GM21526 (cell line): ENCODE results near the gene TMEM43.
A peak's percentile ranks its signal among the peaks of the same experiment; 100 is the strongest.

ENCODE experiments used
- ATAC-seq: cut with Tn5 transposase; IDR thresholded peaks from one replicate; pipeline ENCODE4 v1.9.1; 2021; ENCODE audit warnings: moderate library complexity; ENCODE audit not compliant: unreplicated experiment, low FRiP score

TMEM43 gene

GRCh38 chr3:14170531-14171159 lies 45.8 kb downstream of the TMEM43 start:
- ATAC-seq: no peak

GRCh38 chr3:14172496-14172895 lies 47.6 kb downstream of the TMEM43 start:
- no peak for ATAC-seq

- no peak for ATAC-seq
Observed at GRCh38 chr3:14174483-14174882, 49.6 kb downstream of the TMEM43 start.

- no peak for ATAC-seq
Observed at GRCh38 chr3:14175383-14176037, 50.7 kb downstream of the TMEM43 start.

GRCh38 chr3:14177580-14178246 lies 52.9 kb downstream of the TMEM43 start:
- ATAC-seq: no peak

GRCh38 chr3:14178247-14179113 lies 53.6 kb downstream of the TMEM43 start, which contains the start of the genes LSM3 and XPC:
LSM3 (plus strand) TSS chr3:14178817; CDS start chr3:14178861, 44 bp downstream.
XPC (minus strand) TSS chr3:14178601; CDS start chr3:14178568, 33 bp downstream.
- peak; percentile 91 for ATAC-seq

GRCh38 chr3:14179114-14179465 lies 54.2 kb downstream of the TMEM43 start:
- ATAC-seq: no peak

GRCh38 chr3:14179795-14180194 lies 54.9 kb downstream of the TMEM43 start:
- ATAC-seq: no peak

- ATAC-seq: no peak
Observed at GRCh38 chr3:14181253-14181652, 56.4 kb downstream of the TMEM43 start.

- ATAC-seq: no peak
Observed at GRCh38 chr3:14183015-14183577, 58.2 kb downstream of the TMEM43 start.

- ATAC-seq: no peak
Observed at GRCh38 chr3:14186854-14187458, 62.1 kb downstream of the TMEM43 start.

GRCh38 chr3:14188041-14188754 lies 63.3 kb downstream of the TMEM43 start:
- no peak for ATAC-seq
